WTC11 (cell line): Measurements from ENCODE around the gene ALKBH8. TPM values are rescaled to one million over a fixed set of nuclear protein-coding genes. Genes with fewer than 3 reads are reported as not detected.

Experiments
- ATAC-seq: fragments of 200-7000 bp; cut with Tn5 transposase; 2 replicates; pipeline ENCODE4 v1.10.0; 2021; ENCODE audit warnings: mild to moderate bottlenecking, moderate library complexity
- CTCF ChIA-PET: fragments of 300-600 bp; sonication (Branson Sonifier 250); formaldehyde crosslinking; loops from one replicate; lab custom pipeline; 2021; ENCODE audit warnings: antibody characterized with exemption; lab: Charles Lee
- POLR2A ChIA-PET: fragments of 350-600 bp; sonication (Branson Sonifier 250); formaldehyde crosslinking; loops from one replicate; lab custom pipeline; 2021; ENCODE audit warnings: antibody characterized with exemption; lab: Charles Lee
- DNase-seq: peaks from one replicate; pipeline ENCODE4 v3.0.0; 2021; ENCODE audit warnings: low spot score
- H3K27ac Mint-ChIP-seq: 2 replicates; pipeline ENCODE4 v1.8.0; 2021; ENCODE audit warnings: mixed read lengths
- H3K27me3 Mint-ChIP-seq: 2 replicates; pipeline ENCODE4 v1.8.0; 2021; ENCODE audit warnings: low read depth, mild to moderate bottlenecking, moderate library complexity, mixed read lengths
- H3K36me3 Mint-ChIP-seq: 2 replicates; pipeline ENCODE4 v1.8.0; 2021; ENCODE audit warnings: mixed read lengths
- H3K4me1 Mint-ChIP-seq: 2 replicates; pipeline ENCODE4 v1.8.0; 2022; ENCODE audit warnings: mixed read lengths
- H3K4me3 Mint-ChIP-seq: 2 replicates; pipeline ENCODE4 v1.8.0; 2021; ENCODE audit warnings: mild to moderate bottlenecking, moderate library complexity, mixed read lengths
- H3K9me3 Mint-ChIP-seq: 2 replicates; pipeline ENCODE4 v1.8.0; 2021; ENCODE audit warnings: mixed read lengths
- E2F1 ChIP-seq: sonication (generic); formaldehyde crosslinking; IDR thresholded peaks from 2 replicates; pipeline ENCODE4 v1.8.0; 2022; ENCODE audit warnings: mild to moderate bottlenecking, missing genetic modification reagents
- GTF2I ChIP-seq: fragments of 250-450 bp; sonication (Bioruptor Pico); conservative IDR thresholded peaks from 2 replicates; pipeline ENCODE4 v1.4.0; 2021; ENCODE audit warnings: mild to moderate bottlenecking
- HMGA2 ChIP-seq: fragments of 250-450 bp; sonication (Bioruptor Pico); IDR thresholded peaks from 2 replicates; pipeline ENCODE4 v1.4.0; 2021; ENCODE audit warnings: mild to moderate bottlenecking, moderate library complexity
- NFATC4 ChIP-seq: fragments of 250-450 bp; sonication (Bioruptor Pico); IDR thresholded peaks from 2 replicates; pipeline ENCODE4 v1.9.0; 2021; ENCODE audit warnings: mild to moderate bottlenecking
- NR1H2 ChIP-seq: sonication (generic); formaldehyde crosslinking; IDR thresholded peaks from 2 replicates; pipeline ENCODE4 v1.9.0; 2021; ENCODE audit warnings: mild to moderate bottlenecking, moderate library complexity, missing genetic modification reagents
- SMAD4 ChIP-seq: sonication (generic); formaldehyde crosslinking; IDR thresholded peaks from 2 replicates; pipeline ENCODE4 v1.8.0; 2022; ENCODE audit warnings: mild to moderate bottlenecking, missing genetic modification reagents
- SP1 ChIP-seq: sonication (generic); formaldehyde crosslinking; conservative IDR thresholded peaks from 2 replicates; pipeline ENCODE4 v1.8.1; 2022; ENCODE audit warnings: missing genetic modification reagents
- TEAD4 ChIP-seq: sonication (generic); formaldehyde crosslinking; IDR thresholded peaks from 2 replicates; pipeline ENCODE4 v1.8.0; 2022; ENCODE audit warnings: mild to moderate bottlenecking, missing genetic modification reagents
- total RNA-seq: library from RNA; stranded (reverse); gene quantifications from 3 replicates; pipeline ENCODE4 v1.2.3, GENCODE V29; 2021
- TF ChIP-seq, protein P1 (sequence below): sonication (generic); formaldehyde crosslinking; IDR thresholded peaks from 2 replicates; pipeline ENCODE4 v1.8.0; 2023; ENCODE audit warnings: missing genetic modification reagents
- TF ChIP-seq, protein P2 (sequence below): sonication (generic); formaldehyde crosslinking; IDR thresholded peaks from 2 replicates; pipeline ENCODE4 v1.8.1; 2022; ENCODE audit warnings: low read depth, mild to moderate bottlenecking, moderate library complexity, missing genetic modification reagents, borderline replicate concordance
- TF ChIP-seq, protein P3 (sequence below): fragments of 200-600 bp; IDR thresholded peaks from 2 replicates; pipeline ENCODE4 v1.8.0; 2022; ENCODE audit warnings: antibody characterized with exemption
- TF ChIP-seq, protein P4 (sequence below): sonication (generic); formaldehyde crosslinking; IDR thresholded peaks from 2 replicates; pipeline ENCODE4 v1.8.0; 2023; ENCODE audit warnings: mild to moderate bottlenecking, missing genetic modification reagents
- TF ChIP-seq, protein P5 (sequence below): fragments of 250-450 bp; sonication (Bioruptor Pico); IDR thresholded peaks from 2 replicates; pipeline ENCODE4 v1.9.0; 2021; ENCODE audit warnings: mild to moderate bottlenecking
- TF ChIP-seq, protein P6 (sequence below): sonication (generic); formaldehyde crosslinking; IDR thresholded peaks from 2 replicates; pipeline ENCODE4 v1.8.0; 2022; ENCODE audit warnings: missing genetic modification reagents

The ALKBH8 gene
- total RNA-seq, 1 experiment from 2014 or later = 9.5 TPM

- Mint-ChIP-seq H3K36me3 (peaks cover 13% of the 10 kb centered on the region), H3K4me1 (no peaks in the 10 kb centered on the region), H3K4me3 (no peak overlapping the region), H3K27ac (no peak overlapping the region), H3K27me3 (no peaks in the 10 kb centered on the region), H3K9me3 (peaks cover 3% of the 10 kb centered on the region; the same call in 1 of the 2 replicates)
- POLR2A ChIA-PET = no interaction called here
- CTCF ChIA-PET = no interaction called here
- ATAC-seq (no peak), DNase-seq (no peak)
- TF ChIP-seq NR1H2 = no peak
- no peak for TF ChIP-seq SMAD4 (CRISPR knock-in tag)
- TF ChIP-seq, protein P1, sequence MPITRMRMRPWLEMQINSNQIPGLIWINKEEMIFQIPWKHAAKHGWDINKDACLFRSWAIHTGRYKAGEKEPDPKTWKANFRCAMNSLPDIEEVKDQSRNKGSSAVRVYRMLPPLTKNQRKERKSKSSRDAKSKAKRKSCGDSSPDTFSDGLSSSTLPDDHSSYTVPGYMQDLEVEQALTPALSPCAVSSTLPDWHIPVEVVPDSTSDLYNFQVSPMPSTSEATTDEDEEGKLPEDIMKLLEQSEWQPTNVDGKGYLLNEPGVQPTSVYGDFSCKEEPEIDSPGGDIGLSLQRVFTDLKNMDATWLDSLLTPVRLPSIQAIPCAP (CRISPR knock-in tag) = no peak
- TF ChIP-seq NFATC4 (CRISPR knock-in tag) = no peak
- TF ChIP-seq SP1 (CRISPR knock-in tag) = no peak
- TF ChIP-seq, protein P2, sequence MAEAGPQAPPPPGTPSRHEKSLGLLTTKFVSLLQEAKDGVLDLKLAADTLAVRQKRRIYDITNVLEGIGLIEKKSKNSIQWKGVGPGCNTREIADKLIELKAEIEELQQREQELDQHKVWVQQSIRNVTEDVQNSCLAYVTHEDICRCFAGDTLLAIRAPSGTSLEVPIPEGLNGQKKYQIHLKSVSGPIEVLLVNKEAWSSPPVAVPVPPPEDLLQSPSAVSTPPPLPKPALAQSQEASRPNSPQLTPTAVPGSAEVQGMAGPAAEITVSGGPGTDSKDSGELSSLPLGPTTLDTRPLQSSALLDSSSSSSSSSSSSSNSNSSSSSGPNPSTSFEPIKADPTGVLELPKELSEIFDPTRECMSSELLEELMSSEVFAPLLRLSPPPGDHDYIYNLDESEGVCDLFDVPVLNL (CRISPR knock-in tag) = no peak
- no peak for TF ChIP-seq TEAD4 (CRISPR knock-in tag)
- TF ChIP-seq, protein P3, sequence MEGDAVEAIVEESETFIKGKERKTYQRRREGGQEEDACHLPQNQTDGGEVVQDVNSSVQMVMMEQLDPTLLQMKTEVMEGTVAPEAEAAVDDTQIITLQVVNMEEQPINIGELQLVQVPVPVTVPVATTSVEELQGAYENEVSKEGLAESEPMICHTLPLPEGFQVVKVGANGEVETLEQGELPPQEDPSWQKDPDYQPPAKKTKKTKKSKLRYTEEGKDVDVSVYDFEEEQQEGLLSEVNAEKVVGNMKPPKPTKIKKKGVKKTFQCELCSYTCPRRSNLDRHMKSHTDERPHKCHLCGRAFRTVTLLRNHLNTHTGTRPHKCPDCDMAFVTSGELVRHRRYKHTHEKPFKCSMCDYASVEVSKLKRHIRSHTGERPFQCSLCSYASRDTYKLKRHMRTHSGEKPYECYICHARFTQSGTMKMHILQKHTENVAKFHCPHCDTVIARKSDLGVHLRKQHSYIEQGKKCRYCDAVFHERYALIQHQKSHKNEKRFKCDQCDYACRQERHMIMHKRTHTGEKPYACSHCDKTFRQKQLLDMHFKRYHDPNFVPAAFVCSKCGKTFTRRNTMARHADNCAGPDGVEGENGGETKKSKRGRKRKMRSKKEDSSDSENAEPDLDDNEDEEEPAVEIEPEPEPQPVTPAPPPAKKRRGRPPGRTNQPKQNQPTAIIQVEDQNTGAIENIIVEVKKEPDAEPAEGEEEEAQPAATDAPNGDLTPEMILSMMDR = no peak
- TF ChIP-seq GTF2I = no peak
- TF ChIP-seq, protein P4, sequence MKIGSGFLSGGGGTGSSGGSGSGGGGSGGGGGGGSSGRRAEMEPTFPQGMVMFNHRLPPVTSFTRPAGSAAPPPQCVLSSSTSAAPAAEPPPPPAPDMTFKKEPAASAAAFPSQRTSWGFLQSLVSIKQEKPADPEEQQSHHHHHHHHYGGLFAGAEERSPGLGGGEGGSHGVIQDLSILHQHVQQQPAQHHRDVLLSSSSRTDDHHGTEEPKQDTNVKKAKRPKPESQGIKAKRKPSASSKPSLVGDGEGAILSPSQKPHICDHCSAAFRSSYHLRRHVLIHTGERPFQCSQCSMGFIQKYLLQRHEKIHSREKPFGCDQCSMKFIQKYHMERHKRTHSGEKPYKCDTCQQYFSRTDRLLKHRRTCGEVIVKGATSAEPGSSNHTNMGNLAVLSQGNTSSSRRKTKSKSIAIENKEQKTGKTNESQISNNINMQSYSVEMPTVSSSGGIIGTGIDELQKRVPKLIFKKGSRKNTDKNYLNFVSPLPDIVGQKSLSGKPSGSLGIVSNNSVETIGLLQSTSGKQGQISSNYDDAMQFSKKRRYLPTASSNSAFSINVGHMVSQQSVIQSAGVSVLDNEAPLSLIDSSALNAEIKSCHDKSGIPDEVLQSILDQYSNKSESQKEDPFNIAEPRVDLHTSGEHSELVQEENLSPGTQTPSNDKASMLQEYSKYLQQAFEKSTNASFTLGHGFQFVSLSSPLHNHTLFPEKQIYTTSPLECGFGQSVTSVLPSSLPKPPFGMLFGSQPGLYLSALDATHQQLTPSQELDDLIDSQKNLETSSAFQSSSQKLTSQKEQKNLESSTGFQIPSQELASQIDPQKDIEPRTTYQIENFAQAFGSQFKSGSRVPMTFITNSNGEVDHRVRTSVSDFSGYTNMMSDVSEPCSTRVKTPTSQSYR (CRISPR knock-in tag) = no peak
- no peak for TF ChIP-seq E2F1 (CRISPR knock-in tag)
- TF ChIP-seq HMGA2 = no peak
- TF ChIP-seq, protein P5, sequence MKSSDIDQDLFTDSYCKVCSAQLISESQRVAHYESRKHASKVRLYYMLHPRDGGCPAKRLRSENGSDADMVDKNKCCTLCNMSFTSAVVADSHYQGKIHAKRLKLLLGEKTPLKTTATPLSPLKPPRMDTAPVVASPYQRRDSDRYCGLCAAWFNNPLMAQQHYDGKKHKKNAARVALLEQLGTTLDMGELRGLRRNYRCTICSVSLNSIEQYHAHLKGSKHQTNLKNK (CRISPR knock-in tag) = no peak
Observed at GRCh38 chr11:107526197-107526596, 39.3 kb downstream of the ALKBH8 start.

GRCh38 chr11:107508858-107509244 lies 56.7 kb downstream of the ALKBH8 start:
- no peaks in the 10 kb centered on the region for H3K4me1 Mint-ChIP-seq
- peaks cover 15% of the 10 kb centered on the region for H3K36me3 Mint-ChIP-seq
- ATAC-seq = no peak
- no peak overlapping the region for H3K4me3 Mint-ChIP-seq
- ChIA-PET POLR2A (no interaction called here), CTCF (no interaction called here)
- TF ChIP-seq, protein P6, sequence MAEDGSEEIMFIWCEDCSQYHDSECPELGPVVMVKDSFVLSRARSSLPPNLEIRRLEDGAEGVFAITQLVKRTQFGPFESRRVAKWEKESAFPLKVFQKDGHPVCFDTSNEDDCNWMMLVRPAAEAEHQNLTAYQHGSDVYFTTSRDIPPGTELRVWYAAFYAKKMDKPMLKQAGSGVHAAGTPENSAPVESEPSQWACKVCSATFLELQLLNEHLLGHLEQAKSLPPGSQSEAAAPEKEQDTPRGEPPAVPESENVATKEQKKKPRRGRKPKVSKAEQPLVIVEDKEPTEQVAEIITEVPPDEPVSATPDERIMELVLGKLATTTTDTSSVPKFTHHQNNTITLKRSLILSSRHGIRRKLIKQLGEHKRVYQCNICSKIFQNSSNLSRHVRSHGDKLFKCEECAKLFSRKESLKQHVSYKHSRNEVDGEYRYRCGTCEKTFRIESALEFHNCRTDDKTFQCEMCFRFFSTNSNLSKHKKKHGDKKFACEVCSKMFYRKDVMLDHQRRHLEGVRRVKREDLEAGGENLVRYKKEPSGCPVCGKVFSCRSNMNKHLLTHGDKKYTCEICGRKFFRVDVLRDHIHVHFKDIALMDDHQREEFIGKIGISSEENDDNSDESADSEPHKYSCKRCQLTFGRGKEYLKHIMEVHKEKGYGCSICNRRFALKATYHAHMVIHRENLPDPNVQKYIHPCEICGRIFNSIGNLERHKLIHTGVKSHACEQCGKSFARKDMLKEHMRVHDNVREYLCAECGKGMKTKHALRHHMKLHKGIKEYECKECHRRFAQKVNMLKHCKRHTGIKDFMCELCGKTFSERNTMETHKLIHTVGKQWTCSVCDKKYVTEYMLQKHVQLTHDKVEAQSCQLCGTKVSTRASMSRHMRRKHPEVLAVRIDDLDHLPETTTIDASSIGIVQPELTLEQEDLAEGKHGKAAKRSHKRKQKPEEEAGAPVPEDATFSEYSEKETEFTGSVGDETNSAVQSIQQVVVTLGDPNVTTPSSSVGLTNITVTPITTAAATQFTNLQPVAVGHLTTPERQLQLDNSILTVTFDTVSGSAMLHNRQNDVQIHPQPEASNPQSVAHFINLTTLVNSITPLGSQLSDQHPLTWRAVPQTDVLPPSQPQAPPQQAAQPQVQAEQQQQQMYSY (CRISPR knock-in tag) = no peak
- H3K9me3 Mint-ChIP-seq = peaks cover 1% of the 10 kb centered on the region; the same call in 1 of the 2 replicates
- no peaks in the 10 kb centered on the region for H3K27me3 Mint-ChIP-seq
- H3K27ac Mint-ChIP-seq = no peak overlapping the region
- no peak for DNase-seq
